LNCAP (cell line): ENCODE results near the gene RMI1.

Experiments used
- TF ChIP-seq, protein P1 (sequence below): fragments of 450-650 bp; IDR thresholded peaks from 2 replicates; pipeline ENCODE4 v1.5.1; 2017; ENCODE audit warnings: mild to moderate bottlenecking

The RMI1 gene

DNA sequence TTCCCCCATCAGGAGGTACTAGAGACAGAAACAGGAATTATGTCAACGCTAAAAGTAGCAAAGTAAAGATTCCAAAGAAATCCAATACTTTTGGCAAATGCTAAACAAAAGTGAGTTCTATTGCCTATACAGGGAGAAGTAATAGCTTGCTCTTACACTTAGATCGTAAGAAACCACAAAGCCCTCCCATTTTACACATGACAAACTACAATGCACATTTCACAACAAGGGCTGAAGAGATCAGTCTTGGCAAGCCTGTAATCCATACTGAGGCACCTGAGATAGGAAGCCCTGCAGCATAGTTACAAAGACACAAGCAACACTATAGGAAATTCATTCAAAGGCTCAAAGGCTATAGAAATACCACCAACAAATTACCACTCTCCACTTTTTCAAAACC, 8.3 kb upstream of the RMI1 start:
- TF ChIP-seq, protein P1, sequence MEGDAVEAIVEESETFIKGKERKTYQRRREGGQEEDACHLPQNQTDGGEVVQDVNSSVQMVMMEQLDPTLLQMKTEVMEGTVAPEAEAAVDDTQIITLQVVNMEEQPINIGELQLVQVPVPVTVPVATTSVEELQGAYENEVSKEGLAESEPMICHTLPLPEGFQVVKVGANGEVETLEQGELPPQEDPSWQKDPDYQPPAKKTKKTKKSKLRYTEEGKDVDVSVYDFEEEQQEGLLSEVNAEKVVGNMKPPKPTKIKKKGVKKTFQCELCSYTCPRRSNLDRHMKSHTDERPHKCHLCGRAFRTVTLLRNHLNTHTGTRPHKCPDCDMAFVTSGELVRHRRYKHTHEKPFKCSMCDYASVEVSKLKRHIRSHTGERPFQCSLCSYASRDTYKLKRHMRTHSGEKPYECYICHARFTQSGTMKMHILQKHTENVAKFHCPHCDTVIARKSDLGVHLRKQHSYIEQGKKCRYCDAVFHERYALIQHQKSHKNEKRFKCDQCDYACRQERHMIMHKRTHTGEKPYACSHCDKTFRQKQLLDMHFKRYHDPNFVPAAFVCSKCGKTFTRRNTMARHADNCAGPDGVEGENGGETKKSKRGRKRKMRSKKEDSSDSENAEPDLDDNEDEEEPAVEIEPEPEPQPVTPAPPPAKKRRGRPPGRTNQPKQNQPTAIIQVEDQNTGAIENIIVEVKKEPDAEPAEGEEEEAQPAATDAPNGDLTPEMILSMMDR = no peak

- TF ChIP-seq, protein P1 = no peak
Measured at GRCh38 chr9:83975300-83975699, 5.3 kb upstream of the RMI1 start.

DNA sequence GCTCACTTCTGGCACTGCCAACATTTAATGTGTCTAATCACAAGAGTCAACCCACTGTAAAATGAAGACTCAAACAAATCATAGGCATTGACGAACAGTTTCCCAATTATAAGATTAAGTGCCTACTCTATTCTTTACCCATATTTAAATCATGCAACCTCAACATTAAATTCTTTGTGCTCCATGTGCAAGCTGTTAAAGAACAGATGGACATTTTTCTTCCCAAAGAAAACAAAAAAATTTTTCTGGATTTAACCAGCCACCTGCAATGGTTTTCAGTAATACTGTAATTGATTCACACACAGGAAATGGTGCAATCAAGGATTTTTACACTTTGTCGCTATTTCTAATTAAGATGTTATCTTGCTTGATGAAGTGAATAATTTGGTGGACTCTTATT, 4.2 kb upstream of the RMI1 start:
- TF ChIP-seq, protein P1 = no peak

DNA sequence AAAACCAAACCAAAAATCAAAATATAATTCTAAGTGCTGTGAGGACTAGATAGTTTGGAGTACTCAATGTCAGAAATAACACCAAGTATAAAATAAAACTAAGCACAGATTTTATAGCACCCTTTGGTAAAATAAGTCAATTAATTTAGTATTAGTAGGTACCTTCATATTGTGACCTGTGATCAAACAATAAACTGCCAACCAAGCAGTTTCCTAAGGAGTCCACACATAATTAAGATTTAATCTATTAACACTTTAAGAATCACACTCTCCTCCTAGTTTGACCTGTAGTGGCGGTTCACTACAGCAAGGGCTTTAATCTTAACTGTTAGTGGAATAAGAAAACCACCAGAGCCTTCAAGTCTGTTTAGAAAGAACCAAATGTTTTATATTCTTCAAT, 3.4 kb upstream of the RMI1 start:
- TF ChIP-seq, protein P1 = no peak

DNA sequence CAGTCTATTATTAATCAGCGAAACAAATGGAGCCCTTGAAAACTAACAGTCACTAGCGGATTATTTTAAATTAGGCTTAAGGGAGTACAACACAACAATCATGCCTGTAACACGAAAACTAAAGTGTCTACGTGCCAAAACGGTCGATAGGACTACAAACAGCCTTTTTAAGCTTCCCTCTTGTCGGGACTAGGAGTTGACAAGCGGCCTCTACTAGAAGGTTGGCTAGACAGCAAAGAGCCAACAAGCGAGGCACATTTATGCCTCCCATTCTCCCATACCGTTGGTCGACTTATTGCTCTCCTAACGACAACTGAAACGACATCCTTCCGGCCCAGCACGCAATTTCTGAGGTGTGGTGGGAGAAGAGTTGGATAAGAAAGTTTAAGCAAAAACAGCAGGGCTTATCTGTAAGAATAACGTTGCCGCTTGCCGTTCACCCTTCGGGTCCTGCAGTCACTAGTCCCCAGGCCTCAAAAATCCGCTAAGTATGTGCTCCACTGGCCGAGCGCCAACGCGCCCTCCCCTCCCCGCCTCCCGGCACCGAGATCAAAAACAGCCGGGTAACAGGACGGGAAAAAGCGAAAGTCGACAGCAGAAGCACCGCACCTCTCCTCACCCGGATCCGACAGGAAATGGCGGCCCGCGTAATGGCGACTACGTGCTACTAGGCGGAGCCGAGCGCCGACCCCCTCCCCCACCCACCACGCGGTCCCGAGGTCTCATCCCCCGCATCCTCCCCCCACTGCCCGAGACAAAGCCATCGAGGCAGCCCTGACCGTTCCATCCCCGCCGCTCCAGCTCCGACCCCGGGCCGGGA, 1.4 kb upstream of the RMI1 start:
- TF ChIP-seq, protein P1 = no peak

GRCh38 chr9:83979812-83980394, 702 bp upstream of the RMI1 start, which contains the start of gene HNRNPK:
Gene HNRNPK (minus strand): TSS chr9:83980215. CDS start chr9:83978252, 1,963 bp downstream.
- TF ChIP-seq, protein P1 = no peak

DNA sequence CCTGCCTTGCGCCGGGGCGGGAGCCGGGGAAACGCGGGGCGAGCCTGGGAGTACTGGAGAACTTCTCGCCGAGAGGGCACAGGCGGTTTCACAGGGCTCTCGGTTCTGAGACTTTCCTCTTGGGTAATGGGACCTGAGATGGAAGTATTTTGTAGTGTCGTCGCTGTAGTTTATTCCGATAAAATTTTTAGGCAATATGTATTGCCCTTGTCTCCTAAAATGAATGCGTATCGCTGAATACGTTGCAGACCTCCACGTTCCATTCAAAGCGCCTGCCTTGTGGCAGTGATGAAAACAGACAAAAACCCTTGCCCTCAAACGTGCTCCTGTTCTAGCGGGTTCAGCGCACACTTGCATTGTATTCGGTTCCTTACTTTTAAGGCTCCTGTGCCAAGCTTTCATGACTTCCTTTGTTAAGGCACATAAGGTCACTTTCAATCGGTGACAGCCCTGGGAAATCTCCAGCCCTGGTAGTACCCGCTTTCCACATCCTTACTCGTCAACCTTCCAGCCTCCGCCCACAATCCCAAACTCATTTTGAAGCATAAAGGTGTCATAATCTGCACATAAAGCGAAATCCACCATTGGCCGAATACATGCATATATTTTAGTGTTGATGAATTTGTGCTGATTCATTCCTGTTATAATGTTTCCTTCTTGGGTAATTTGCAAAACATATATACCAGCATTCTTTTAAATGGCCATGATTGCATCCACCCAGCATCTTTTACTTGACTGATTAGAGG, 694 bp downstream of the RMI1 start:
- TF ChIP-seq, protein P1 = no peak
